Measurements from ENCODE around the gene CD44. TPM values are rescaled to one million over a fixed set of nuclear protein-coding genes. Genes with fewer than 3 reads are reported as not detected.

Gene CD44
- total and polyA plus RNA-seq, 10 of the 15 experiments (the other 5 are each of a cell fraction or from before 2014, with no cell fraction given) = 57.1 to 293 (median 120) TPM

DNA sequence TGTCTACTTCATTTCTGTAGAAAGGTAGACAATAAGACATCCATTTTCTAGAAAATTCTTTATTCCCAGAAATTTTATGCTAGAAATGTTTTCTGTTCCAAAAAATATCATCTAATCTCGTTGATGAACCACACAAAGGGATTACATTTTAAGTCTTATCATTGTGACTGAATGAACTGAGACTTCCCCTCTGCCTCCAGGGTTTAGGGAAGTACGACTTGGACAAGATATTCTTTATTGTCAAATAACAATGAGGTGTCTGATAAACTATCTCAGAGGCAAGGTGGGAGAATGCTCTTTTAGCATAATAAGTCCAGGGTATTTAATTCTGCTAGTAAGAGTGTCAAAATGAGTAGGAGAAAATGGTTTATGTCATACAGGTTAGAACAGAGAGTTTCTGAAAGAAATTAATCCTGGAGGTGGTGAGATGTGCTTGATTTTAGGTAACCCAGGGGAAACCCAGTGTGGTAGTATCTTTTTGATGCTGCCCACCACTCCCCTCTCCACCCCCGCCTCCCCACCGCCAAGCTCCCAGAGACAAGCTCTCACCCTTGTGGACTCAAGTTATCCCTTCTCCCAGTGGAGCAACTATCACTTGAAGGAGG, 100.6 kb downstream of the CD44 start:
- Histone ChIP-seq H3K79me2 (ENCODE audit: control insufficient read depth, insufficient read depth, low read length) (no peaks in the 10 kb centered on the region), H3K9me3 (replicated peaks; ENCODE audit: control insufficient read depth, insufficient read depth, low read length) (no peaks in the 10 kb centered on the region), H3K27me3 (replicated peaks in 1 of 2; ENCODE audit: control insufficient read depth in 2 of 2, insufficient read depth in 2 of 2, low read length in 1 of 2) (no peaks in the 10 kb centered on the region), H3K36me3 (ENCODE audit: control insufficient read depth in 2 of 2, insufficient read depth in 2 of 2, low read length in 1 of 2) (no peaks in the 10 kb centered on the region), H3K9ac (ENCODE audit: control insufficient read depth, insufficient read depth, low read length) (no peak overlapping the region), H2AFZ (ENCODE audit: control insufficient read depth, low read depth, low read length) (no peak overlapping the region), H3K4me1 (ENCODE audit: control insufficient read depth, insufficient read depth, low read length) (peaks cover 19% of the 10 kb centered on the region), H3K4me2 (ENCODE audit: control insufficient read depth, insufficient read depth) (no peak overlapping the region), H3K27ac (ENCODE audit: control insufficient read depth, insufficient read depth) (no peak overlapping the region), H3K4me3 (no peak overlapping the region), H4K20me1 (ENCODE audit: control insufficient read depth, insufficient read depth) (no peaks in the 10 kb centered on the region)
- no TSS peak for BruUV-seq (replicated peaks)
- SMC1A ChIA-PET (ENCODE audit: uncharacterized antibody, unreplicated experiment) = interaction anchor here (0.7 to 6.5 kb wide), 31 partner anchors 16 to 321 kb away, joined by 3 to 64 read pairs (median 4); no protein-coding TSS in a partner anchor
- POLR2A ChIA-PET = interaction anchor here (0.6 kb wide), 1 partner anchor 315 kb away, joined by 4 read pairs; no protein-coding TSS in a partner anchor
- intact Hi-C loops (cut with micrococcal nuclease; ENCODE audit: unreplicated experiment) = loop anchor here (2.0 to 5.0 kb wide), 2 partner anchors 65 to 92 kb away; no protein-coding TSS in a partner anchor
- ATAC-seq = peak; percentile 75
- FAIRE-seq = no peak
- DNase-seq (ENCODE audit: low read depth, low spot score) = no peak
- in situ Hi-C loops (cut with MboI) = loop anchor here (5.0 kb wide), 2 partner anchors 242 to 317 kb away; no protein-coding TSS in a partner anchor
- RAD21 ChIA-PET (ENCODE audit: unreplicated experiment) = interaction anchor here (0.6 to 7.4 kb wide), 21 partner anchors 17 to 727 kb away, joined by 3 to 79 read pairs (median 4); no protein-coding TSS in a partner anchor
- 26% methylated on average over 2 of the region's 4 CpGs for WGBS (ENCODE audit: insufficient coverage, insufficient replicate concordance, low lambda C conversion rate, missing lambda C conversion rate)
- CTCF ChIA-PET = interaction anchor here (0.6 to 11.7 kb wide), 21 partner anchors 12 to 317 kb away, joined by 3 to 98 read pairs (median 4); no protein-coding TSS in a partner anchor
- TF ChIP-seq FOS (IDR thresholded peaks at IDR 0.05; ENCODE audit: borderline replicate concordance, extremely low read depth, insufficient read length) (no peak), ATF7 (IDR thresholded peaks at IDR 0.05; ENCODE audit: low read depth) (peak; percentile 36; the same call in 1 of the 2 replicates), E2F8 (IDR thresholded peaks at IDR 0.05; ENCODE audit: low read depth, partially characterized antibody) (no peak), YY1 (IDR thresholded peaks at IDR 0.05; ENCODE audit: low read depth, low read length) (no peak), IRF4 (IDR thresholded peaks at IDR 0.05; ENCODE audit: low read depth, low read length) (no peak), TBL1XR1 (IDR thresholded peaks at IDR 0.05; ENCODE audit: low read depth, low read length) (no peak), FOXM1 (IDR thresholded peaks at IDR 0.05; ENCODE audit: low read depth, low read length) (no peak), NR2C2 (IDR thresholded peaks at IDR 0.05; ENCODE audit: borderline replicate concordance, control insufficient read depth, insufficient read length, low read depth) (no peak), ZNF622 (IDR thresholded peaks at IDR 0.05) (no peak), IKZF2 (IDR thresholded peaks at IDR 0.05) (peak in 1 of 2 experiments; percentile 10; a peak in 1 of 4 replicates), EGR1 (IDR thresholded peaks at IDR 0.05; ENCODE audit: borderline replicate concordance in 1 of 2, low read depth in 2 of 2, low read length in 2 of 2) (peak in 1 of 2 experiments; percentile 30; a peak in 1 of 3 replicates), POU2F2 (IDR thresholded peaks at IDR 0.05; ENCODE audit: borderline replicate concordance, low read depth, low read length) (no peak), ETV6 (conservative IDR thresholded peaks at IDR 0.05 in 1 of 2, IDR thresholded peaks at IDR 0.05 in 1 of 2; ENCODE audit: borderline replicate concordance in 1 of 2, low read depth in 1 of 2) (no peak), NR2C1 (IDR thresholded peaks at IDR 0.05) (no peak), EZH2 (IDR thresholded peaks at IDR 0.05; ENCODE audit: borderline replicate concordance, control insufficient read depth, low read depth, low read length) (no peak), ZBED1 (IDR thresholded peaks at IDR 0.05; ENCODE audit: borderline replicate concordance) (no peak), SREBF2 (IDR thresholded peaks at IDR 0.05; ENCODE audit: low read length) (no peak), GABPA (IDR thresholded peaks at IDR 0.05; ENCODE audit: low read depth) (no peak), ZNF217 (IDR thresholded peaks at IDR 0.05) (no peak)
- TF ChIP-seq, protein P1, sequence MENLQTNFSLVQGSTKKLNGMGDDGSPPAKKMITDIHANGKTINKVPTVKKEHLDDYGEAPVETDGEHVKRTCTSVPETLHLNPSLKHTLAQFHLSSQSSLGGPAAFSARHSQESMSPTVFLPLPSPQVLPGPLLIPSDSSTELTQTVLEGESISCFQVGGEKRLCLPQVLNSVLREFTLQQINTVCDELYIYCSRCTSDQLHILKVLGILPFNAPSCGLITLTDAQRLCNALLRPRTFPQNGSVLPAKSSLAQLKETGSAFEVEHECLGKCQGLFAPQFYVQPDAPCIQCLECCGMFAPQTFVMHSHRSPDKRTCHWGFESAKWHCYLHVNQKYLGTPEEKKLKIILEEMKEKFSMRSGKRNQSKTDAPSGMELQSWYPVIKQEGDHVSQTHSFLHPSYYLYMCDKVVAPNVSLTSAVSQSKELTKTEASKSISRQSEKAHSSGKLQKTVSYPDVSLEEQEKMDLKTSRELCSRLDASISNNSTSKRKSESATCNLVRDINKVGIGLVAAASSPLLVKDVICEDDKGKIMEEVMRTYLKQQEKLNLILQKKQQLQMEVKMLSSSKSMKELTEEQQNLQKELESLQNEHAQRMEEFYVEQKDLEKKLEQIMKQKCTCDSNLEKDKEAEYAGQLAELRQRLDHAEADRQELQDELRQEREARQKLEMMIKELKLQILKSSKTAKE (IDR thresholded peaks at IDR 0.05; ENCODE audit: low read depth, poor library complexity, severe bottlenecking) = no peak

Measured in GM12878 (cell line).